ENCODE results near the gene REELD1.

REELD1 gene

DNA sequence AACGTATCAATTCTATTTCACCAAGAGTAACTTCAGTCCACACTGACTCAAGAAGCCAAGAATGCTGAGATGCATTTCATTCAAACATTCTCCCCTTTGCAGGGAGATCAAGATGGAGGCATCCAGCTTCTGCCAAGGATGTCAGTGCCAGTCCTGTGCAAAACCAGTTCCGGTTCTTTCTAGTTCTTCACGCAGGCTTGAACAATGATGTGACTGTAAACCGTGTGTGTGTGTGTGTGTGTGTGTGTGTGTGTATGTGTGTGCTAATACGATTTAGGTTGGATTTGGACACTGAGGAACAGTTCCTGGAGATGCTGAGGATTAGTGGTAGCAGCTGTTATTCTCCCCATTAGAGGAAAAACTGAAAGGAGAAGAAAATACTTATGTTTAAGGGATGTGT, at the start of gene REELD1:
Gene REELD1 (plus strand): TSS at position 301 of the 400 bp plus-strand sequence. CDS start 2,415 bp downstream, outside the sequence.
- DNase-seq (ENCODE audit: low spot score): no peak

DNA sequence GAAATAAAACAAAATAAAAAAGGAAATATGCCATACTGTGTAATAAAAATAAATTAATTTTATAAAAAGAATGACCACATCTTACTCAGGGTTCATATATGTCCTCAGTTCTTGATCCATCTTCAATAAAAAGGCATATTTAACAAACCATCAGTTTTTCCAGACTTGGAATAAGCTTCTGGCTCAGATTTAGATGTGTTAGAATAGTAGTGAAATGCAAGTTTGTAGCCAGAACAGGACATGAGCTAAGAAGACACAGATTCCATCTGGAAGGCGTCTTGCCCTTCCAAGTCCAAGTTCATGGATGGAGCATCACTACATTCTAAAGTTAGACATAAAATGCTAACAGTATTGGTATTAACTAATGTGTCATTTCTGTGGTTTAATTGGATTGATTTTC, 49.1 kb upstream of the REELD1 start:
- DNase-seq (ENCODE audit: low spot score): no peak

DNA sequence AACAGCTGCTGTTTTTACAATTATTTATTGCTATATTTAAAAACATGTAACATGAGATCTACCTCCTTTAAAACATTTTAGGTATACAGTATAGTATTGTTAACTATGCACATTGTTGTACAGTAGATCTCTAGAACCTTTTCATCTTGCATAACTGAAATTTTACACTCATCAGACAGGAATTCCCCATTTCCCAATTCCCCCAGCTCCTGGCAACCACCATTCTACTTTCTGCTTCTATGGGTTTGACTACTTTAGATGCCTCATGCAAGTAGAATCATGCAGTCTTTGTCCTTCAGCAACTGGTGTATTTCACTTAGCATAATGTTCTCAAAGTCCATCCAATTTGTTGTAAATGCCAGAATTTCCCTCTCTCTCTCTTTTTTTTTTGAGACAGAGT, 48.5 kb upstream of the REELD1 start:
- DNase-seq (ENCODE audit: low spot score): no peak

DNA sequence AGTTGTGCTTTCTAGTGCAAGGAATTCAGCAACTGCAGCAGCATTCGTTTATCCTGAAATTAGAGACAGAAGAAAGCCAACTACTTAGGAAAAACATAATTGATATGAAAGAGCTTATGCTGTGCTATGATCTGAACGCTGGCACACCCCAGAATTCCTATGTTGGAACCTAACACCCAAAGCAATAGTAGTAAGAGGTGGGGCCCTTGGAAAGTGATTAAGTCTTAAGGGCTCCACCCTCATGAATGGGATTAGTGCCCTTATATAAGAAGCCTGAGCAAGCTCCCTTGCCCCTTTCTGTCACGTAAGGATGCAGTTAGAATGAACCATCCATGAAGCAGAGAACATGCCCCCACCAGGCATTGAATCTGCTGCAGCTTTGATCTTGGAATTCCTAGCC, 44.2 kb upstream of the REELD1 start:
- no peak for DNase-seq (ENCODE audit: low spot score)

DNA sequence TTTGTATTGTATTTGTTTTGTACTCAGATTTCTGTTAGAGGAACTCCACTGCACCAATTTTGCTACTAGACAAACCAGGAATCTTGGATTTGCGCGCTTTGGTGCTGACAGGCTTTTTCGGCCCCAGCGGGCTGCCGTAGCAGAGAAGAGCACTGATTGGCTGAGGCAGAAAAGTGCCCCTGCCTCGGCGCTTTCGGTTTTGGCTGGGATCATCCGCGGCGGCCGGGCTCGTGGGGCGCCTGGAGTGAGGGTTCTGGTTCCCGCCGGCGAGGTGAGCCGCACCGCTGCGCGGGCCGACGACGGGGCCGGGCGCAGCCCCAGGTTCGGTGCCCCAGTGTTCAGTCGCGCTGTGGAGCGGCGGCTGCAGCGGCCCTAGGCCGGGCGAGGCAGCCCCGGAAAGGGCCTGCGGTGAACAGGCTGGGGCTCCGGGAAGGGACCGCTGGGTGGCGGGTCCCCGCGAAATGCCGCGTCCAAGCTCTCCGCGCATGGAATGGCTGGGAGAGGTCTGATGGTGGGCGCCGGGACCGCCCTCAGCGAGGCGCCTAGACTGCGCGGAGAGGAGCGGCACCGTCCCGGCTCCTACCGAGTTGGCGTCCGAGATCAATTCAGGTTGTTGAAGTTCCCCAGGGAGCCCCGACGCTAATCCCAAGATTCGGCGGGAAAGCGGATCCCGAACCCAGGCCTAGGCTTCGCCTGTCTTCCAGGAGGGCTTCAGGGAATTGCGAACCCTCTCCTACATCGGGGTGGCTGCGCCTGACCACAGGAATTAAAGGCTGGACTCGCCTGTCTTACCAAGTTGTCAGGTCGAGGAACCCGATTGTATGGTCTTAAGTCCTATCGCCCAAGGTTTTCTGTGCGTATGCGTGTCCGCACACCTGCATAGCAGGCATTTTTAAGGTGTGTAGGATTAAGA, 38.5 kb upstream of the REELD1 start, which contains the start of gene LSM6:
Gene LSM6 (plus strand): TSS at position 178 of the 913 bp plus-strand sequence. CDS start 7,204 bp downstream, outside the sequence.
- DNase-seq (ENCODE audit: low spot score): peak; percentile 88

DNA sequence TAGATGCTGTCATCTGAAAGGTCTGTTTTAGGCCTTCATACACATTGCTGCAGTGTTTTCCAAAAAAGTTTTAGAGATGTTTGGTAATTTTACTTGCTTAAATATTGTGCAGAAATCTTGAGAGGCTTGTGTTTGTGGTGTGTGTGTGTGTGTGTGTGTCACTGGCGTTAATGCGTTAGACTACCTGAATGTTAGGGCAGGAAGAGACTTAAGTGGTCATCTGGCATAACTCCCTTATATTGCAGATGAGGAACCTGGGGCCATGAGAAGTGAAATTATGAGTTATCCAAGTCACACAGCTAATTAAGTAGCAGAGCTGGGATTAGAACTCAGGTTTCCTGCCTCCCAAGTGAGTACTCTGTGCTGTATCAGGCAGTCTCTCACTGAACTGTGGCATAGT, 37.4 kb upstream of the REELD1 start:
- no peak for DNase-seq (ENCODE audit: low spot score)

DNA sequence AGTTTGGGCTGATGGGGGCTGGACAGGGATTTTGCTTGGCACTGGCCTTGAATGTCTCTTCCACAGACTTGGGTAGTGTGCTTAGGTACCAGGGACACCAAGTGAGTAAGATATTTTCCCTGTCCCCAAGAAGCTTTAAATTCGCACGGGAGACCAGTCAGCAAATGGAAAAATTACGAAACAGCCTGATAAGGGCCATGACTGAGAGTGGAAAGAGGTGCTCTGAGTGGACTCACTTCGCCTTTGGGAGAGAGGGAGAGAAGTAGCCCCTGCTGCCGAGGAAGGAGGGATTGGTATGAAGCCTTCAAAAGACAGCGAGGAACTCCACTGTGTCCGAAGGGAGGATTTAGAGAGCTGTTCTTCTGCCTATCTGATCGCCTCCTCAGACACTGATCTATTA, 36.2 kb upstream of the REELD1 start:
- DNase-seq (ENCODE audit: low spot score): no peak

DNA sequence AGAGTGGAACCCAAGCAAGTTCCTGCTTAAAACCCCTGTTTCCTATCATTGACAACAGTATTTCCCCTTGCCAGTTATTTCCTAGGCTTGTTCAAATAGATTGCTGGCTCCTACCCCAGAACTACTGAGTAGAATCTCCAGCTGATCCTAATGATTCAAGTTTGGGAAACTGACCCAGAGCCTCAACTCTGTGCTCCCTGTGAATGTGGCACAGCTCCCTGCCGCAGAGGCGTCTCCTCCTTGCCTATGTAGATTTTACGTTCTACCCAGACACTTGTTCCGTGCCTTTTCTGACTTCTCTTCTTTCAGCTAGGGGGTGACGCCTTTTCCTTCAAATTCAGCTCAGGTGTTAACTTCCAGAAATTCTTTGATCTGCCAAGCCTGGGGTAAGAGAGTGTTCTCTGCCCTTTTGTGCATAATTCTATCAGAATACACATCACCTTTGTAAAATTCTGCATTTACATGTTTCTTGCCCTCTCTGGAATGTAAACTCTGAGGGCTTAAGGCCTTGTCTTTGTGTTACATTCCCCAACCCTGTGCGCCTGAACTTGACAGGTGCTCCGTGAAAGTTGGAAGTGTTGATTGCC, 34.5 kb upstream of the REELD1 start:
- DNase-seq (ENCODE audit: low spot score): no peak

DNA sequence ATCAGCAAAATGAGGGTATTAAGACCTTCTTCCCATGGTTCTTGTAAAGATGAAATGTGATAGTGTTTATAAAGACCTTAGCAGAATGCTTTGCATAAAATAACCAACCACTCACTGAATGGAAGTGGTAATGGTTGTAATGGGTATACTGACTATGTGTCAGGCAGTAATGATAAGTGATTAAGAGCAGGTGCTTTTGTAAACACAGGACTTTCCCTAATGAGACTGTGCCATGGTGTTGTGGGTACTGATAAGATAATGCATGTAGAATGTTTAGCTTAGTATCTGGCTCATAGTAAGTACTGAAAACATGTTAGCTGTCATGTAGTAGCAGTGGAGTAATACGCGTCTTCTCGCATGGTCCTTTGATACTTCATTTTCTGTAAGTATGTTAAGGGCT, 31.9 kb upstream of the REELD1 start:
- DNase-seq (ENCODE audit: low spot score): no peak

DNA sequence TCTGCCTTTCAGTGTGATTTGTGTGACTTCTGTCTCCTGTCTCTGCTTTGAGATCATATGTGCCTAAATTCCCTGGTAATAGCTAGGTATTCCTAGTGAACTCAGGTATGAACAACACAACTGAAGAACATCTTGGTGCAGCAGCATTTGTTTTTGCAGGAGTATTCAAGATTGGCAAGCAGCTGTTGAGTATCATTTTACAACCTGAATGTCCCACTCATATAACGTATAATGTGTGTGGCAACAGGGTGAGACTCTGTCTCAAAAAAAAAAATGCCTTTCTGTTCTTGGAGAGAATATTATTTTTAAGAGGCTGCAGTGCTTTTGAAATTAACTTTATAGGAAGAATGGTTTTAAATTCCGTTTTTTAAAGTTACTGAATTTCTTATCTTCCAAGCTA, 31.1 kb upstream of the REELD1 start:
- DNase-seq (ENCODE audit: low spot score): no peak

DNA sequence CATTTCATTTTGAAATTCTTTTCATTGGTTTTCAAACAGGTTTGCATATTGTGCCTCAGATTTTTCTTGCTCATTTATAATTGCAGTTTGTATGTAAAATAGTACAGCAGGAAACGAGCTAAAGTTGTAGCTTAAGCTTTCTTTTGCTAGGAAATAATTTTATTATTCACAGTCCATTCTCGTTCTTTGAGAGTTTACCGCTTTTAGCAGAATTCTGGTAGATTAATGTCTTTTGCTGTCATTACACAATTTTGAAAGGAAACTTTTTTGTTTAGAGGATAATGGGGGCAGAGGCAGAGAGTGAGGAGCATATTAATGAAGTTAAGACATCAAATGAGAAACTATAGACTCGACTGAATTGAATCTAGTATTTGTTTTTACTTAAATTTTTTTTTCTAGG, 28.3 kb upstream of the REELD1 start:
- no peak for DNase-seq (ENCODE audit: low spot score)

DNA sequence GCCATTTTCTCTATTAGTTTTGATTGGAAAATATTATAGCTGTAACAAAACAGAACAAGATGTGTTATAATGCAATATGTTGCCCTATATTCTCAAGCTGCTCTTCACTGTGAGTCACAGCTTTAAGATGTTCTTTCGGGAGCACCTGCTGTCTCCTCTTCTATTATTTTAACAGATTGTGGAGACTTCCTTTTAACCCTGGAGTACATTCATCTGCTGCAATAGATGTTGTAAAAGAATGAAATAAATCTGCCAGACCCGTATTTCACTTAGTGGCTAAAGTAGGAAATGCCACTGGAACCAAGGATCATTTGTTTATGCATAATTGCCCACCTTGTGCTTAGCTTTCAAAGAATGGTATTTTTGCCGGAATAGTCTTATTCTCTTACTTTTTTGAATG, 27.7 kb upstream of the REELD1 start:
- DNase-seq (ENCODE audit: low spot score): no peak

DNA sequence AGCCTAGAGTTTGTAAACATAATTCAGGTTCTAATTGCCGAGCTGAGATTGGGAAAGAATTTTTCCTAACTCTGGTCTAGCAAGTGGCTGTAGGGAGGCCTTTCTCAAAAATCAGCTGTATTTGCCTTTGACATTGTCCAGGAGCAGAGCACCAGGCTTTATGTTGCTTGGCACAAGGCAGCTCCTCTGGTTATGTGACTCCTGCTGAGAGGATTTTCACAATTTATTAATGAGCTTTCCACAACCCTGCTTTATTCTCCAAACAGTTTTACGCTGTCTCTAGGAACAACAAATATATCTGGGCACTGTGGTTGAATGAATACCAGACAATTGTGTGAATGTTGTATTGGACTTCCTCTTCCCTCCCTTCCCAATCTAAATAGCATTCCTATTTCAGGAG, 23.9 kb upstream of the REELD1 start:
- DNase-seq (ENCODE audit: low spot score): no peak

DNA sequence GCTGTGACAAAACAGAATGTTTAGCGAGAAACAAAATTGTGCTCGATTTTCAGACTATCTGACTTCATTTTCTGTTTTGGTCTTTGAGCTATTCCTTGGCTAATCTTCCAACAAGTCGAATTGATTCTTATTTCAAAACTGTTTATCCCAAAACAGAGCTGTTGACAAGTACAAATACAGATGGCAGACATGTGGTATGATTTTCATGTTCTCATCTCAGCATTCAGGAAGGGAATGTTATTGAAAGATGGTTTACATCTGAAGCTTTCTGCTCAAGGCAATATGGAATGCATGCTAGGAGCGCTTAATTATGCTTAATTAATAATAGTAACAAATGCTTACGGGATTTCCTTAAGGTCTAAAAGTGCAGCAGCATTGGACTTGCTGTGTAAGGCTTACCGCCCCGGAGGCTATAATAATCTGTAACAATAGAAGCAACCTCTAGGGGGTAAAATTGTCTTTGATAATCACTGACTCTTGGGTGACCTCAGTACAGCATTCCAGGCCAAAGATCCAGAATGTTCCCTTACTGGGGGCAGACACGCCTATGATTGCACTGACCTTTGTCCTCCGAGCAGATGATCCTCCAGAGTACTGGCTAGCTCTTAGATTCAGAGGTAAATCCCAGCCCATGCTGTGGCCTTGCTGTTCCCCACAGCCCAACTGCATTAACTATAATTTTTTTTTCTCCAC, 22.4 kb upstream of the REELD1 start:
- no peak for DNase-seq (ENCODE audit: low spot score)

DNA sequence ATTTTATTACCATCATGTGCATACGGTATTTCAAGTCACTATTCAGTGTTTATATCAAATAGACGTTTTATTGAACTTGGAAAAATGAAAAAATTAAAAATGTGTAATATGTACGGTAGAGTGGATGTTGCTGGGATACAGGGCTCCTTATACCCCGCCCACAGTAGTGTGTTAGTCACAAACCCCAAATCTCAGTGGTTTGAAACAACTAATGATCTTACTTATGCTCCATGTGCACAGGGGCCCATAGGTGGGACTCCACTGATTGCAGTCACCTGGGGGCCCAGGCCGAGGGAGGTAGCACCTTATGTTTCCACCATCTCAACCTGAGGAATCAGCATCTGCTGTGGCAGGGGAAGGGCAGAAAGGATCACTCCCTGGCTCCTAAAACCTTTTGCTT, 20.7 kb upstream of the REELD1 start:
- DNase-seq (ENCODE audit: low spot score): no peak

DNA sequence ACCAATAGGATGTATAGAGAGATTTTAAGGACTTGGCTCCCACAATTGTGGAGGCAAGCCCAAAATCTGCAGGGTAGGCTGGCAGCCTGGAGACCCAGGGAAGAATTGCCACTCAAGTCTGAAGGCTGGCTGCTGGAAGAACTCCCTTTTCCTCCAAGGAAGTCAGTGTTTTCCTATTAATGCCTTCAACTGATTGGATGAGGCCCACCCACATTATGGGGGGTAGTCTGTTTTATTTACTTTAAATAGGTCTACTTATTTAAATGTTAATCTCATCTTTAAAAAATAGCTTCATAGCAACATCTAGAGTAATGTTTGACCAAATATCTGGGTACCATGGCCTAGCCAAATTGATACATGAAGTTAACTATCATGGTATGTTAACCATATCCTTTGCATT, 20.1 kb upstream of the REELD1 start:
- DNase-seq (ENCODE audit: low spot score): no peak

DNA sequence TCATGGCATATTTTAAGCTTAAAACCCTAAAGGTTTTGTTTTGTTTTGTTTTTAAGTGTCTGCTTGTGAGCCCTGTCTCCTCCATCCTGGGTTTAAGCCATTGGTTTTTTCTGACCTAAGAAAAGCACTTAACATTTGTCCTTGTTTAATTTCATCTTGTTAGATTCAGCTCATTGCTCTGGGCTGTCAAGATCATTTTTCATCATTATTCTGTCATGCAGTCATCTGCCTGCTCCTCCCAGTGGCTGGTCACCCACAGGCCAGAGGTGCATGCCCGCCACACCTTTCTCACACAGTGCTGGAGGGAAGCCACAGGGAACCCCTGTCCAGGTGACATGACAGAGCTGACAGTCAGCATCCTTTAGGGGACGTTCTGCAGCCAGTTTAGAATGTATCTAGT, 11.7 kb upstream of the REELD1 start:
- no peak for DNase-seq (ENCODE audit: low spot score)

DNA sequence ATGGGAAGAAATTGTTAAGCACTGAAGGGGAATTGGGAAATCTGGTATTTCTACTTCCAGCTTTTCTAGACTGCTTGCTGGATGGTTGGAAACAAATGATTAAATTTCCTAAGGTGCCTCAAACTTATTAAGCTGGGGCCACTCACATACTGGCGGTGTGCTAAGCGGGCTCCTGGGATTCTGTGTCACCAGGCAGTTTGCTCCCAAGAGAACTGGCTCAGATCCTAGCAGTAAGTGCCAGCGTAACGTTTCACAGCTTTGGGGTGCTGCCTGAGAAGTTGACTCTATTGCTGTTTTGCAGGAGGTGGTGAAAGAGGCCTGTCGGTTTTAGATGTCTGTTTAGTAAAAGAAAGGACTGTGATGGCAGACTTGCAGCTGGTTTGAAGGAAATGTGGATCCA, 6.9 kb upstream of the REELD1 start:
- no peak for DNase-seq (ENCODE audit: low spot score)

DNA sequence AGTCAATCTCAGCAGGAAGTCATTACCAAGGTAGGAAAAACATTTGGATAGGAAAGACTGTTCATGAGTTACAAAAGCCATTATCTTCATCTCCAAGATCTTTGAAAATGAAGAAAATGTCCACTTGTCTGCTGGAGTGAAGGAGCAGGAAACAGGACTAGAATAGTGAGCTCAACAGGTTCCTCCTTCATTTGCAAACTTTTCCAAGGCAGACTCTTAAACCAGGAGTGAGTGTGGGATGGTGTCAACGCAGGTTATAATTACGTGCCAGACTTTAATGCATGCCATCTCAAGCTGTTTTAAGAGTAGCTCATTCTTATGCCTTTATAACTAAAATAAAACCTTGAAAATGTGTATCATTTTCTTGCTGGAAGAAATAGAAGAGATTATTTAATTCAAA, 3.4 kb upstream of the REELD1 start:
- no peak for DNase-seq (ENCODE audit: low spot score)

DNA sequence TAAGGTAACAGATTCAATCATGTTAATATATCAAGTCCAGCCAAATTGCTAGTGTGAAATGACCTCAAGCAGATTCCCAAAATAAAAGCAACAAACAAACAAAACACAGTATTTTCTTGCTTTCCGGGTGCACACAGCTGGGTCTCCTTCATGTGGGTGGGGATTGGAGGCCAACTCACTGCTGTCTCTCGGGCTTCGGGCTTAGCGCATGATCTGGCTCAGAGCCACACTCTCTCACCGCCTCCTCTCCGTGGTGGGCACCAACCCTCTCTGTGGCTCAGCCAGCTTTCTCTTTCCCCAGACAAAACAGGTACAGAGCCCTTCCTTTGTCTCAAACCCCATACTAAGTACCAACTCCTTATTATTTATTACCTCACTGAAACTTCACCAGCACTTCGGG, 2.9 kb upstream of the REELD1 start:
- DNase-seq (ENCODE audit: low spot score): no peak

DNA sequence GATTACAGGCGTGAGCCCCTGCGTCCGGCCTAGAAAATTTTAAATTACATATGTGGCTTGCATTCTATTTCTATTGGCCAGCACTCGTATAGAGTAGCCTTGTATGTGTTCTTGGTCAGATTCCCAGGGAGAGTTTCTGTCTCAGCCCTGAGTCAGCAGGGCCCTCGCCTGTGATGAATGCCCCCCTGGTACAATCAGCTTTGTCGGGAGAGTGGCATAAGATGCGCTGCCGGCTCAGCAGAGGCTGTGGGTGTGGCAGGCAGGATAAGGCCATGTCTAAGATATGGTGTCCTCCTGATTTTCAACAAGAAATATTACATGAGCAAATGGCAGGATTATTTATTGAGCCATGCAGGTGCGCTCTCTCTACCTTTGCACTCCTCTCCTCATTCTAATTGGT, 1.6 kb upstream of the REELD1 start:
- DNase-seq (ENCODE audit: low spot score): no peak

DNA sequence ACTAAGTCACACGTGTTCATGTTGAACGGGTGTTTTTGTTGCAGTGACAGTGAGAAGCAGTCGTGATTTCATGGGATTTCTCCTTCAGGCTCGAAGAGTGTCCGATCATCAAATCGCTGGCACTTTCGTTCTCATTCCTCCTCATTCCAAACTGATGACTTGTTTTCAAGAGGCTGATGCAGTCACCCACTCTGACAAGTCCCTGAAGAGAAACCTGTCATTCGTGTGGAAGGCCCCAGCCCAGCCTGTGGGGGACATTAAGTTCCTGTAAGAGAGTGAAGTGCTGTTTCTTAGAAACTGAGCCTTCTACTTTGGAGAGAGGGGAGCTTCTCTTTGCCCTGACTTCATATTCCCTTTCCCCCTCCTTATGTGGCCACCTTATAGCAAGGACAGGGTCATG, 8.0 kb downstream of the REELD1 start:
- no peak for DNase-seq (ENCODE audit: low spot score)

DNA sequence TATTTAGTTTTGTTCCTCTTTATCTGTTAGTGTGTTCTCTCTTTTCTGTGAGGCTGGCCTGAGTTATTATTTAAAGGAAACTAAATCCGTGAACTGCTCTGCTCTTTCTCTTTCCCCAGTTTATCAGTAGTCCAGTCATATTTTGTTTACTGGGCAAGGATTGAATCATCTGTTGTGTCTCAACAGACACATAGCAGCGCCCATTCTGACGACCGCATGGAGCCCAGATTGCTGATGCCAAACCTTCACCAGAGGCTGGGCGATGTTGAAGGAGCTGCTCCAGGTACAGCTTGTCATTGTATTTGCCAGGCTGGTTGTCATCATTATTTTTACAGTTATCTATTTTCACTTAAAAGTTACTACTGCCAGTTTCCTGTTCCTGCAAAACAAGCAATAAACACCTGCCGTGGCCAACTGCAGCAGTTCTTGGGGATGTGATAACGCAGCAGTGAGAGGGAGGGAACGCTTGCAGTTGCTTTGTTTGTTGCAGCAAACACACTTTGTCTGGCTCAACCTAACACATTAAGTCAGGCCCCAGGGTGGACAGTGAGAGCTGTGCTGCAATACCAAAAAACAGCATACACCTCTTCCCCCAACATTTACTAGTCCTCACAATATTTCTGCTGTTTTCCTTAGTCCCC, 10.1 kb downstream of the REELD1 start:
- peak; percentile 30 for DNase-seq (ENCODE audit: low spot score)

Data from ecto neural progenitor cell (in vitro differentiated cells).